CD4-positive, alpha-beta T cell treated with Interleukin-12 subunit alpha and Interleukin-12 subunit beta, for 1 hour (primary cell): ENCODE data around the gene FOXC2.
"Not testable (repeated sequence)": the region's sequence is repeated elsewhere in the genome, so short reads cannot be mapped to it uniquely, and the experiment has no call there.

Experiments used
- DNase-seq: peaks from one replicate; pipeline ENCODE4 v3.0.0-alpha.2; 2020

FOXC2 gene

GRCh38 chr16:86575095-86575685 is 8.6 kb downstream of the FOXC2 start:
- no peak for DNase-seq

- peak; percentile 27 for DNase-seq
Observed at GRCh38 chr16:86575754-86576557, 9.3 kb downstream of the FOXC2 start.

GRCh38 chr16:86576591-86577313 is 10.1 kb downstream of the FOXC2 start:
- DNase-seq = no peak

- DNase-seq = no peak
Observed at GRCh38 chr16:86577314-86577971, 10.8 kb downstream of the FOXC2 start.

- no peak for DNase-seq
Observed at GRCh38 chr16:86578061-86578599, 11.5 kb downstream of the FOXC2 start, which contains the start of gene FOXL1. TSS of gene FOXL1 (plus strand) at chr16:86578549. CDS start at chr16:86578724, 175 bp downstream.

- no peak for DNase-seq
Observed at GRCh38 chr16:86578611-86579267, 12.1 kb downstream of the FOXC2 start.

GRCh38 chr16:86579268-86580062 is 12.8 kb downstream of the FOXC2 start:
- DNase-seq = no peak

GRCh38 chr16:86580063-86580790 is 13.6 kb downstream of the FOXC2 start:
- DNase-seq = no peak

- DNase-seq = no peak
Observed at GRCh38 chr16:86580791-86581170, 14.2 kb downstream of the FOXC2 start.

- DNase-seq = no peak
Observed at GRCh38 chr16:86581458-86581857, 14.8 kb downstream of the FOXC2 start.

GRCh38 chr16:86584071-86584685 is 17.5 kb downstream of the FOXC2 start:
- DNase-seq = no peak

- no peak for DNase-seq
Observed at GRCh38 chr16:86584726-86585721, 18.4 kb downstream of the FOXC2 start.

GRCh38 chr16:86585821-86586611 is 19.4 kb downstream of the FOXC2 start:
- DNase-seq = no peak

GRCh38 chr16:86587487-86587886 is 20.9 kb downstream of the FOXC2 start:
- no peak for DNase-seq

GRCh38 chr16:86587955-86588354 is 21.3 kb downstream of the FOXC2 start:
- DNase-seq = not testable (repeated sequence)

GRCh38 chr16:86590501-86591144 is 24.0 kb downstream of the FOXC2 start:
- DNase-seq = no peak

GRCh38 chr16:86591270-86591669 is 24.6 kb downstream of the FOXC2 start:
- no peak for DNase-seq
